ENCODE data around the gene SERTM2.

- TF ChIP-seq FOSL1 (IDR thresholded peaks at IDR 0.05; ENCODE audit: insufficient read depth, low read depth, low read length) (no peak), CEBPB (IDR thresholded peaks at IDR 0.05; ENCODE audit: low read depth, low read length) (no peak), CBX5 (IDR thresholded peaks at IDR 0.05; ENCODE audit: low read depth, low read length) (no peak), CTCF (IDR thresholded peaks at IDR 0.05; ENCODE audit: control extremely low read depth in 1 of 3, insufficient read depth in 1 of 3, low read depth in 1 of 3, low read length in 3 of 3) (no peak), SUZ12 (IDR thresholded peaks at IDR 0.05; ENCODE audit: low read length) (no peak), EGR1 (IDR thresholded peaks at IDR 0.05; ENCODE audit: borderline replicate concordance, low read depth, low read length) (no peak), GTF2F1 (IDR thresholded peaks at IDR 0.05; ENCODE audit: borderline replicate concordance, low read depth, low read length) (no peak), KDM1A (IDR thresholded peaks at IDR 0.05; ENCODE audit: borderline replicate concordance, low read length) (no peak), EP300 (IDR thresholded peaks at IDR 0.05; ENCODE audit: borderline replicate concordance in 1 of 2, low read depth in 2 of 2, low read length in 2 of 2) (no peak), RNF2 (IDR thresholded peaks at IDR 0.05; ENCODE audit: borderline replicate concordance, low read depth, low read length, missing control alignments, poor library complexity, severe bottlenecking) (no peak)
Observed at GRCh38 chrX:111490688-111491087, 20.8 kb upstream of the SERTM2 start.
